ENCODE results near the gene SYNPO2.

Gene SYNPO2

DNA sequence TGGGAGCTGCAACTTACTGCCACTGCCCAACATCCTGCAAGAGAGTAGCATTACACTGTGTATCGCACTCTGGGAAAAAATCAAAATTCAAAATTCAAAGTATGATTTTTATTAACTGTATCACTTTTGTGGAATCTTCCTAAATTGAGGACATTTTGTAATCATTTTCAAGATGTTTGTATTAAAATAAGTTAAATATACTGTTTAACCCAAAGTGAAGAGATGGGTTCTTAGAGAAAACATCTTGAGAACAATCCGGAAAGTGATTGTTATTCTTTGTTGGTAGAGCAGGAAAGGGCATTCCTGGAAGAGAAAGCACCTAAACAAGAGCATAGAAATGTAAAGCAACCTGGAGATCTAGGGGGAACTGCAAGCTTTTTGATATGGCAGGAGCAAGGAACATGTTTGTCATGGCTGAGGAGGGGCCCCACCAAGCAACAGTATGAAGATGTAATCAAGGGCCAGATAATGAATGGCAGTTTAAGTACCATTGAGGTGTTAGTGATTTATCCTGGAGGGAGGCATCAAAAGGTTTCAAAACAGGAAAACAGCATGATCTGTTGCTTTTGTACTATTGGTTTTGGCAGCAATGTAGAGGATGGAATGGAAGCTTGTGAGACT is 38.7 kb upstream of the SYNPO2 start:
- TF ChIP-seq, protein P1, sequence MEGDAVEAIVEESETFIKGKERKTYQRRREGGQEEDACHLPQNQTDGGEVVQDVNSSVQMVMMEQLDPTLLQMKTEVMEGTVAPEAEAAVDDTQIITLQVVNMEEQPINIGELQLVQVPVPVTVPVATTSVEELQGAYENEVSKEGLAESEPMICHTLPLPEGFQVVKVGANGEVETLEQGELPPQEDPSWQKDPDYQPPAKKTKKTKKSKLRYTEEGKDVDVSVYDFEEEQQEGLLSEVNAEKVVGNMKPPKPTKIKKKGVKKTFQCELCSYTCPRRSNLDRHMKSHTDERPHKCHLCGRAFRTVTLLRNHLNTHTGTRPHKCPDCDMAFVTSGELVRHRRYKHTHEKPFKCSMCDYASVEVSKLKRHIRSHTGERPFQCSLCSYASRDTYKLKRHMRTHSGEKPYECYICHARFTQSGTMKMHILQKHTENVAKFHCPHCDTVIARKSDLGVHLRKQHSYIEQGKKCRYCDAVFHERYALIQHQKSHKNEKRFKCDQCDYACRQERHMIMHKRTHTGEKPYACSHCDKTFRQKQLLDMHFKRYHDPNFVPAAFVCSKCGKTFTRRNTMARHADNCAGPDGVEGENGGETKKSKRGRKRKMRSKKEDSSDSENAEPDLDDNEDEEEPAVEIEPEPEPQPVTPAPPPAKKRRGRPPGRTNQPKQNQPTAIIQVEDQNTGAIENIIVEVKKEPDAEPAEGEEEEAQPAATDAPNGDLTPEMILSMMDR (conservative IDR thresholded peaks at IDR 0.05; ENCODE audit: low read length), result no peak
- no peak for TF ChIP-seq EZH2phosphoT487 (IDR thresholded peaks at IDR 0.05; ENCODE audit: borderline replicate concordance)
- H3K4me3 ChIP-seq (ENCODE audit: low read length, poor library complexity, severe bottlenecking), result peak overlapping the region; percentile 81

DNA sequence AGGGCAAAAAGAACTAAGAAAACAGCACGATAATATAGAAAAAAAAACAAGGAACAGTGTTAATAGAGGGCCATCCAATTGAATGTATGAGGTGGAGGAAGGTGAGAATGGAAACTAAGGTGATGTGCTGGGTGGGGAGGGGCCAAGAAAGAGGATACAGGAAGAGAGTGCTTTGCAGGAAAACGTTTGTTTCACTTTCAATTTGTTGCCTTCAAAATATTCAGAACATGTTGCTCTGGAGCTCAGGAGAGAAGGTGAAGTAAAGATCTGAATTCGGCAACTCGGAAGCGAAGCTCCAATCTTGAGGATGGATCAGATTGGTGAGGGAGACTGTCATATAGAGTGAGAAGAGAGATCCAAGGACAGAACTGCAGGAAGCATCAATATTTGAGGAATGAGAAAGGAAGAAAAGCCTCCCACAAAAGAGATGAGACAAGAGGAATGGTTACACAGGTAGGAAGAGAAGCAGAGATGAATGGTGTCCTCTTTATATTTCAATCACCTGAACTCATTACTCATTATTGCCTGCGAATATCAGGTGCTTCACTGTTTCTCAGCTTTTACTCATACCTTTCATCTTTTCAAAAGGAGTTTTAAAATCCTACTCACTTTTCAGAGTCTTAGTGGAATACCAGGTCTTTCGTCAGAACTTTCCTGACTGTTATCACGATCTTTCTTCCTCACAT is 38.0 kb upstream of the SYNPO2 start:
- Histone ChIP-seq H3K27me3 (ENCODE audit: insufficient read depth, low read length, poor library complexity, severe bottlenecking) (no peaks in the 10 kb centered on the region), H3F3A (ENCODE audit: low read depth) (no peaks in the 10 kb centered on the region; the same call in 1 of the 2 replicates), H3K9me3 (ENCODE audit: insufficient read depth, low read depth, low read length) (no peaks in the 10 kb centered on the region), H4K20me1 (ENCODE audit: insufficient read depth, low read length, poor library complexity, severe bottlenecking) (no peaks in the 10 kb centered on the region), H3K36me3 (ENCODE audit: insufficient read depth, low read length) (no peaks in the 10 kb centered on the region), H2AFZ (ENCODE audit: low read length) (peak overlapping the region; percentile 98), H3K79me2 (ENCODE audit: insufficient read depth, low read length) (peaks cover 4% of the 10 kb centered on the region; the same call in 1 of the 2 replicates), H3K9ac (ENCODE audit: low read depth, low read length, poor library complexity, severe bottlenecking) (peak overlapping the region; percentile 71), H3K9me2 (replicated peaks; ENCODE audit: low read depth, low read length) (no peaks in the 10 kb centered on the region), H3K4me3 (ENCODE audit: low read length, poor library complexity, severe bottlenecking) (peak overlapping the region; percentile 81), H3K4me1 (ENCODE audit: insufficient read depth, low read length, poor library complexity, severe bottlenecking) (peaks cover 18% of the 10 kb centered on the region), H3K4me2 (ENCODE audit: low read depth, low read length, poor library complexity, severe bottlenecking) (peak overlapping the region; percentile 82)
- TF ChIP-seq, protein P1 (conservative IDR thresholded peaks at IDR 0.05; ENCODE audit: low read length), result no peak
- no peak for TF ChIP-seq EZH2phosphoT487 (IDR thresholded peaks at IDR 0.05; ENCODE audit: borderline replicate concordance)

More for the DNA sequence above, 38.7 kb upstream of the SYNPO2 start:
- Histone ChIP-seq H2AFZ (ENCODE audit: low read length) (peak overlapping the region; percentile 98), H3K27me3 (ENCODE audit: insufficient read depth, low read length, poor library complexity, severe bottlenecking) (no peaks in the 10 kb centered on the region), H3K36me3 (ENCODE audit: insufficient read depth, low read length) (no peaks in the 10 kb centered on the region), H3K9me3 (ENCODE audit: insufficient read depth, low read depth, low read length) (no peaks in the 10 kb centered on the region), H3K9me2 (replicated peaks; ENCODE audit: low read depth, low read length) (no peaks in the 10 kb centered on the region), H3K9ac (ENCODE audit: low read depth, low read length, poor library complexity, severe bottlenecking) (peak overlapping the region; percentile 71), H3K4me2 (ENCODE audit: low read depth, low read length, poor library complexity, severe bottlenecking) (peak overlapping the region; percentile 82), H3K79me2 (ENCODE audit: insufficient read depth, low read length) (peaks cover 4% of the 10 kb centered on the region; the same call in 1 of the 2 replicates), H3F3A (ENCODE audit: low read depth) (no peaks in the 10 kb centered on the region; the same call in 1 of the 2 replicates), H4K20me1 (ENCODE audit: insufficient read depth, low read length, poor library complexity, severe bottlenecking) (no peaks in the 10 kb centered on the region), H3K4me1 (ENCODE audit: insufficient read depth, low read length, poor library complexity, severe bottlenecking) (peaks cover 18% of the 10 kb centered on the region)

DNA sequence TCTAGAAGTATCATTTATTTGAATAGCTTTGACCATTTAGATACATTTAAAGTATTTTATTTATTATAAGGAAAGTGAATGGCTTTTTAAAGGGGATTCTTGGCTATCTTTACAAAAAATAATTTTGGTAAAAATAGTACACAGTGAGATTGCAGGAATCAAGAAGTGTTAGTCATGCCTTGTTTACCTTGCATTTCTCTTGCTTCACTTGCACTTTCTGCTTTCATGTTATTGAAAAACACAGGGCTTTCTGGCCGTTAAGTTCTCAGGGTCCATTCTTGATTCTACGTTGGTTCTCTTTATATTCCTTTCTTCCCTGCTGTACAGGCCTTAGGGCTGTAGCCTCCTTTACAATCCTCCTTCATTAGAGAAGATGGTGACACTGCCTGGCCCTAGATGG is 30.9 kb upstream of the SYNPO2 start:
- Histone ChIP-seq H3K27me3 (ENCODE audit: insufficient read depth, low read length, poor library complexity, severe bottlenecking) (no peaks in the 10 kb centered on the region), H3F3A (ENCODE audit: low read depth) (no peaks in the 10 kb centered on the region), H2AFZ (ENCODE audit: low read length) (no peak overlapping the region), H3K4me2 (ENCODE audit: low read depth, low read length, poor library complexity, severe bottlenecking) (no peak overlapping the region), H3K9me3 (ENCODE audit: insufficient read depth, low read depth, low read length) (no peaks in the 10 kb centered on the region), H3K9me2 (replicated peaks; ENCODE audit: low read depth, low read length) (no peaks in the 10 kb centered on the region), H3K79me2 (ENCODE audit: insufficient read depth, low read length) (no peaks in the 10 kb centered on the region), H4K20me1 (ENCODE audit: insufficient read depth, low read length, poor library complexity, severe bottlenecking) (no peaks in the 10 kb centered on the region), H3K4me1 (ENCODE audit: insufficient read depth, low read length, poor library complexity, severe bottlenecking) (no peaks in the 10 kb centered on the region), H3K4me3 (ENCODE audit: low read length, poor library complexity, severe bottlenecking) (no peak overlapping the region), H3K36me3 (ENCODE audit: insufficient read depth, low read length) (no peaks in the 10 kb centered on the region), H3K9ac (ENCODE audit: low read depth, low read length, poor library complexity, severe bottlenecking) (no peak overlapping the region)
- TF ChIP-seq, protein P1 (conservative IDR thresholded peaks at IDR 0.05; ENCODE audit: low read length), result no peak
- TF ChIP-seq EZH2phosphoT487 (IDR thresholded peaks at IDR 0.05; ENCODE audit: borderline replicate concordance), result no peak

Data from Loucy (cell line).